IMR-90 (cell line): ENCODE measurements around the gene ALCAM. TPM values are rescaled to one million over a fixed set of nuclear protein-coding genes. Genes with fewer than 3 reads are reported as not detected.
A peak's percentile ranks its signal among the peaks of the same experiment; 100 is the strongest.

Source experiments
- ATAC-seq: fragments of 200-7000 bp; cut with Tn5 transposase; 2 replicates; pipeline ENCODE4 v1.9.1; 2020; ENCODE audit warnings: low read depth, mild to moderate bottlenecking, moderate library complexity
- Bru-seq: library from RNA; stranded (reverse); fragments of 400-500 nt; gene quantifications from one replicate; lab custom pipeline; 2021; lab: Mats Ljungman, UMichigan
- BruChase-seq, 2 experiments: library from RNA; stranded (reverse); fragments of 400-500 nt; gene quantifications; one replicate each; lab custom pipeline; 2021; lab: Mats Ljungman, UMichigan
- BruUV-seq: library from RNA; stranded (reverse); fragments of 400-500 nt; replicated peaks from 2 replicates; lab custom pipeline; 2021; lab: Mats Ljungman, UMichigan
- CTCF ChIA-PET: fragments of 300-600 bp; formaldehyde crosslinking; extraction: SDS; loops from one replicate; lab custom pipeline; 2021; ENCODE audit warnings: antibody characterized with exemption; lab: Yijun Ruan, JAX
- POLR2A ChIA-PET: fragments of 300-600 bp; sonication (Branson Sonifier 250); formaldehyde crosslinking; loops from one replicate; lab custom pipeline; 2022; ENCODE audit warnings: antibody characterized with exemption; ENCODE audit not compliant: unreplicated experiment; lab: Charles Lee
- DNase-seq: peaks from one replicate; pipeline ENCODE4 v3.0.0; 2013
- H2AFZ ChIP-seq: replicated peaks from 2 replicates; pipeline ENCODE3; 2013; ENCODE audit warnings: low read length, mild to moderate bottlenecking; ENCODE audit not compliant: poor library complexity
- H2AK5ac ChIP-seq: 2 replicates; pipeline ENCODE4 v1.6.1; 2013; ENCODE audit warnings: low read depth, low read length, inconsistent platforms
- H2AK9ac ChIP-seq: replicated peaks from 2 replicates; pipeline ENCODE3; 2013; ENCODE audit warnings: mild to moderate bottlenecking, low read depth, low read length, moderate library complexity; ENCODE audit not compliant: poor library complexity
- H2BK120ac ChIP-seq: 2 replicates; pipeline ENCODE4 v1.6.1; 2013; ENCODE audit warnings: low read depth, low read length, inconsistent platforms
- H2BK15ac ChIP-seq: 3 replicates; pipeline ENCODE4 v1.6.1; 2013; ENCODE audit warnings: low read depth, low read length, inconsistent platforms
- H2BK20ac ChIP-seq: 2 replicates; pipeline ENCODE4 v1.6.1; 2013; ENCODE audit warnings: low read depth, mild to moderate bottlenecking, inconsistent platforms, low read length, moderate library complexity
- H2BK5ac ChIP-seq: 2 replicates; pipeline ENCODE4 v1.6.1; 2013; ENCODE audit warnings: mild to moderate bottlenecking, low read depth, low read length, inconsistent platforms; ENCODE audit not compliant: poor library complexity, severe bottlenecking
- H3K14ac ChIP-seq: replicated peaks from 2 replicates; pipeline ENCODE4 v1.6.1; 2013; ENCODE audit warnings: low read depth, low read length, inconsistent platforms
- H3K18ac ChIP-seq: 2 replicates; pipeline ENCODE4 v1.6.1; 2013; ENCODE audit warnings: low read depth, low read length, control low read depth
- H3K23ac ChIP-seq: 2 replicates; pipeline ENCODE4 v1.6.1; 2013; ENCODE audit warnings: low read depth, low read length, inconsistent platforms
- H3K27ac ChIP-seq: 2 replicates; pipeline ENCODE4 v1.5.1; 2013; ENCODE audit warnings: mild to moderate bottlenecking, control low read depth, low read length; ENCODE audit not compliant: insufficient read depth
- H3K27me3 ChIP-seq: 2 replicates; pipeline ENCODE4 v1.6.1; 2013; ENCODE audit warnings: low read length; ENCODE audit not compliant: control insufficient read depth, insufficient read depth
- H3K36me3 ChIP-seq: 2 replicates; pipeline ENCODE4 v1.6.1; 2013; ENCODE audit warnings: low read length, mixed read lengths; ENCODE audit not compliant: control insufficient read depth, insufficient read depth
- H3K4ac ChIP-seq: 2 replicates; pipeline ENCODE4 v1.6.1; 2013; ENCODE audit warnings: low read depth, low read length, inconsistent platforms
- H3K4me1 ChIP-seq: 2 replicates; pipeline ENCODE4 v1.6.1; 2013; ENCODE audit warnings: low read length, mixed read lengths; ENCODE audit not compliant: control insufficient read depth, insufficient read depth
- H3K4me2 ChIP-seq: 2 replicates; pipeline ENCODE4 v1.6.1; 2013; ENCODE audit warnings: low read depth, mild to moderate bottlenecking, control low read depth, low read length, moderate library complexity
- H3K4me3 ChIP-seq: 2 replicates; pipeline ENCODE4 v1.5.1; 2013; ENCODE audit warnings: low read depth, mild to moderate bottlenecking, control low read depth, low read length, moderate library complexity; ENCODE audit not compliant: insufficient read depth
- H3K56ac ChIP-seq: 2 replicates; pipeline ENCODE4 v1.6.1; 2013; ENCODE audit warnings: low read length, inconsistent platforms; ENCODE audit not compliant: insufficient read depth; ENCODE audit errors: extremely low read depth
- H3K79me1 ChIP-seq, 2 experiments: 2 replicates each; pipeline ENCODE4 v1.6.1; 2013; ENCODE audit warnings: low read length in 2 of 2, inconsistent platforms in 1 of 2, low read depth in 1 of 2
- H3K9ac ChIP-seq: 2 replicates; pipeline ENCODE4 v1.6.1; 2013; ENCODE audit warnings: low read depth, low read length, control low read depth
- H3K9me1 ChIP-seq: 2 replicates; pipeline ENCODE4 v1.6.1; 2013; ENCODE audit warnings: low read length, inconsistent platforms; ENCODE audit not compliant: insufficient read depth
- H3K9me3 ChIP-seq: 2 replicates; pipeline ENCODE4 v1.6.1; 2013; ENCODE audit warnings: low read length; ENCODE audit not compliant: control insufficient read depth, insufficient read depth
- H4K20me1 ChIP-seq: 2 replicates; pipeline ENCODE4 v1.6.1; 2013; ENCODE audit warnings: low read length, inconsistent platforms; ENCODE audit not compliant: insufficient read depth
- H4K5ac ChIP-seq: 2 replicates; pipeline ENCODE4 v1.6.1; 2013; ENCODE audit warnings: mild to moderate bottlenecking, low read depth, low read length, control low read depth
- H4K8ac ChIP-seq, 2 experiments: 2 replicates each; pipeline ENCODE4 v1.6.1; 2013; ENCODE audit warnings: low read depth in 2 of 2, low read length in 2 of 2, control low read depth in 1 of 2, inconsistent platforms in 1 of 2
- H4K91ac ChIP-seq: 2 replicates; pipeline ENCODE4 v1.6.1; 2013; ENCODE audit warnings: low read depth, low read length, inconsistent platforms; ENCODE audit not compliant: insufficient read depth
- BHLHE40 ChIP-seq: fragments of 150-350 bp; IDR thresholded peaks from 2 replicates; pipeline ENCODE4 v1.6.1; 2016; ENCODE audit warnings: mild to moderate bottlenecking, low read depth, low read length
- CHD1 ChIP-seq: IDR thresholded peaks from 2 replicates; pipeline ENCODE4 v1.6.1; 2012; ENCODE audit warnings: low read depth, low read length, improper control_type of control experiment
- CTCF ChIP-seq: conservative IDR thresholded peaks from 2 replicates; pipeline ENCODE4 v1.5.1; 2012; ENCODE audit warnings: mild to moderate bottlenecking, low read depth, low read length, improper control_type of control experiment
- FOS ChIP-seq: fragments of 150-350 bp; IDR thresholded peaks from 2 replicates; pipeline ENCODE4 v1.6.1; 2016; ENCODE audit warnings: low read depth, low read length
- MAFK ChIP-seq: IDR thresholded peaks from 2 replicates; pipeline ENCODE4 v1.6.1; 2012; ENCODE audit warnings: low read depth, low read length, improper control_type of control experiment
- MAZ ChIP-seq: IDR thresholded peaks from 2 replicates; pipeline ENCODE4 v1.6.1; 2012; ENCODE audit warnings: low read depth, mild to moderate bottlenecking, low read length, improper control_type of control experiment, moderate library complexity, borderline replicate concordance
- MXI1 ChIP-seq: IDR thresholded peaks from 2 replicates; pipeline ENCODE4 v1.6.1; 2012; ENCODE audit warnings: low read depth, mild to moderate bottlenecking, low read length, moderate library complexity, borderline replicate concordance
- NFE2L2 ChIP-seq: fragments of 150-350 bp; IDR thresholded peaks from 2 replicates; pipeline ENCODE4 v1.6.1; 2016; ENCODE audit warnings: low read depth, mild to moderate bottlenecking, low read length
- POLR2A ChIP-seq: IDR thresholded peaks from 2 replicates; pipeline ENCODE4 v1.6.1; 2012; ENCODE audit warnings: mild to moderate bottlenecking, low read depth, low read length
- RFX5 ChIP-seq: IDR thresholded peaks from 2 replicates; pipeline ENCODE4 v1.8.0; 2012; ENCODE audit warnings: low read depth, mild to moderate bottlenecking, low read length, moderate library complexity
- SMC3 ChIP-seq: fragments of 150-350 bp; IDR thresholded peaks from 2 replicates; pipeline ENCODE4 v1.6.1; 2016; ENCODE audit warnings: low read depth, mild to moderate bottlenecking, antibody characterized with exemption, low read length, moderate library complexity
- WGBS, 2 experiments: methylation state at CpG; one replicate each; pipeline versions ENCODE4 v1.1.5 to v1.1.7; 2013; ENCODE audit warnings: missing lambda C conversion rate in 2 of 2; ENCODE audit not compliant: insufficient read length in 1 of 2; ENCODE audit errors: extremely low coverage in 2 of 2; 5-methylcytosine and 5-hydroxymethylcytosine counted together
- dilution Hi-C: fragments of 300-500 bp; cut with HindIII; formaldehyde crosslinking; loops from one replicate; pipeline ENCODE4 v1.14.3; 2018; ENCODE audit warnings: low sequenced_read_pairs; ENCODE audit not compliant: unreplicated experiment
- in situ Hi-C: fragments of 300-500 bp; cut with MboI; formaldehyde crosslinking; loops from 3 replicates; pipeline ENCODE4 v1.14.3; 2019; ENCODE audit warnings: low sequenced_read_pairs, inconsistent platforms, mixed read lengths
- intact Hi-C: fragments of 100-400 bp; cut with micrococcal nuclease; formaldehyde crosslinking; loops from 2 replicates; pipeline ENCODE4 v1.10.0; 2022
- long read RNA-seq: library from polyadenylated mRNA; unstranded; transcript quantifications from one replicate; pipeline ENCODE4 v2.0.0, GENCODE V29; 2021; ENCODE audit not compliant: unreplicated experiment
- polyA plus RNA-seq, 3 experiments: library from polyadenylated mRNA; depleted of rRNA; stranded (reverse); fragments of >200 nt; gene quantifications; 2 replicates each; pipeline ENCODE4 v1.2.3, GENCODE V29; 2012; ENCODE audit warnings: low replicate concordance in 1 of 3
- total RNA-seq: library from RNA; depleted of rRNA; stranded (reverse); fragments of >200 nt; gene quantifications from 2 replicates; pipeline ENCODE4 v1.2.3, GENCODE V29; 2012; rRNA removed
- TF ChIP-seq, protein P1 (sequence below): fragments of 150-350 bp; IDR thresholded peaks from 2 replicates; pipeline ENCODE4 v1.6.1; 2016; ENCODE audit warnings: low read depth, mild to moderate bottlenecking, low read length, moderate library complexity, borderline replicate concordance

ALCAM gene
- total RNA-seq (400 and 423 TPM in 2 replicates), polyA plus RNA-seq (2012; rRNA removed) (105 and 117 TPM in 2 replicates), Bru-seq, nascent RNA (percentile 93 among the genes with signal in this experiment), BruChase-seq, experiment 1, labeled RNA remaining after a 6-hour chase (percentile 73 among the genes with signal in this experiment), BruChase-seq, experiment 2, labeled RNA remaining after a 2-hour chase (percentile 77 among the genes with signal in this experiment)
- polyA plus RNA-seq (2012; cell fraction: cytosol; rRNA removed) = 32.8 and 49.6 TPM in 2 replicates
- 29.9 and 107 TPM in 2 replicates for polyA plus RNA-seq (2012; cell fraction: nucleus; rRNA removed; ENCODE audit: low replicate concordance)
- long read RNA-seq, full-length matches to known transcripts = 157 of 252 reads
- long read RNA-seq, partial matches to known transcripts = 61 of 252 reads
- long read RNA-seq, other reads (novel, unspliced or antisense) = 34 of 252 reads

GRCh38 chr3:105366326-105367062, at the start of gene ALCAM:
ALCAM (plus strand) TSS chr3:105366909.
- Histone ChIP-seq H3K18ac (peak within 1 kb of the TSS; percentile 92), H2BK5ac (peak within 1 kb of the TSS; percentile 93), H4K20me1 (no peaks in the 10 kb centered on the region), H2BK15ac (peak within 1 kb of the TSS; percentile 97; the same call in 2 of the 3 replicates), H3K4ac (peak within 1 kb of the TSS; percentile 96), H3K79me1 (peaks cover 0 to 12% of the 10 kb centered on the region in 2 experiments; a peak in 2 of 4 replicates), H3K9me3 (no peaks in the 10 kb centered on the region), H3K4me1 (no peaks in the 10 kb centered on the region; the same call in 1 of the 2 replicates), H4K91ac (peak within 1 kb of the TSS; percentile 93), H3K27me3 (no peaks in the 10 kb centered on the region), H3K14ac (peak within 1 kb of the TSS; percentile 93), H3K27ac (peak within 1 kb of the TSS; percentile 88), H3K36me3 (no peaks in the 10 kb centered on the region), H3K9ac (peak within 1 kb of the TSS; percentile 91), H4K8ac (peak within 1 kb of the TSS; percentile 90 to 96), H3K56ac (peak within 1 kb of the TSS; percentile 98), H2AFZ (peak within 1 kb of the TSS; percentile 88), H2BK120ac (peak within 1 kb of the TSS; percentile 95), H3K9me1 (no peaks in the 10 kb centered on the region), H2AK5ac (peak within 1 kb of the TSS; percentile 84), H3K4me3 (peak within 1 kb of the TSS; percentile 78), H2AK9ac (peak within 1 kb of the TSS; percentile 90), H3K23ac (peak within 1 kb of the TSS; percentile 95), H2BK20ac (peak within 1 kb of the TSS; percentile 89), H3K4me2 (peak within 1 kb of the TSS; percentile 96), H4K5ac (peak within 1 kb of the TSS; percentile 82)
- ATAC-seq = peak; percentile 84
- ChIA-PET CTCF (interaction anchor here (0.5 to 1.7 kb wide), 9 partner anchors 13 to 1092 kb away, joined by 3 to 7 read pairs (median 4); no protein-coding TSS in a partner anchor), POLR2A (interaction anchor here (0.6 kb wide), 2 partner anchors 11 to 12 kb away, joined by 3 to 4 read pairs; no protein-coding TSS in a partner anchor)
- in situ Hi-C loops (loop anchor here (10.0 to 25.0 kb wide), 3 partner anchors 454 to 1092 kb away; no protein-coding TSS in a partner anchor), intact Hi-C loops (loop anchor here (1.0 to 10.0 kb wide), 13 partner anchors 202 to 1241 kb away; no protein-coding TSS in a partner anchor), dilution Hi-C loops (no loop called here)
- DNase-seq = peak; percentile 99
- 0% methylated on average over 7 of the region's 48 CpGs; no CpG with 5 or more reads in 1 of the 2 experiments for WGBS, 2 experiments
- BruUV-seq = no TSS peak
- TF ChIP-seq SMC3 (peak; percentile 89), CHD1 (no peak), FOS (peak; percentile 61; the same call in 1 of the 2 replicates), MXI1 (peak; percentile 86; the same call in 1 of the 2 replicates), MAFK (no peak), MAZ (peak; percentile 100), CTCF (peak; percentile 97), RFX5 (no peak), NFE2L2 (peak; percentile 6; the same call in 1 of the 2 replicates), BHLHE40 (no peak), POLR2A (peak; percentile 78)
- TF ChIP-seq, protein P1, sequence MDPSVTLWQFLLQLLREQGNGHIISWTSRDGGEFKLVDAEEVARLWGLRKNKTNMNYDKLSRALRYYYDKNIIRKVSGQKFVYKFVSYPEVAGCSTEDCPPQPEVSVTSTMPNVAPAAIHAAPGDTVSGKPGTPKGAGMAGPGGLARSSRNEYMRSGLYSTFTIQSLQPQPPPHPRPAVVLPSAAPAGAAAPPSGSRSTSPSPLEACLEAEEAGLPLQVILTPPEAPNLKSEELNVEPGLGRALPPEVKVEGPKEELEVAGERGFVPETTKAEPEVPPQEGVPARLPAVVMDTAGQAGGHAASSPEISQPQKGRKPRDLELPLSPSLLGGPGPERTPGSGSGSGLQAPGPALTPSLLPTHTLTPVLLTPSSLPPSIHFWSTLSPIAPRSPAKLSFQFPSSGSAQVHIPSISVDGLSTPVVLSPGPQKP = no peak
